Measurements from ENCODE around the gene GREM2.

The GREM2 gene

GRCh38 chr1:240457203-240457602 is 154.8 kb downstream of the GREM2 start:
- Histone ChIP-seq H3K36me3 (no peaks in the 10 kb centered on the region), H3K27ac (no peak overlapping the region), H3K9me3 (no peaks in the 10 kb centered on the region), H3K4me3 (no peak overlapping the region), H3K27me3 (no peaks in the 10 kb centered on the region), H3K4me1 (no peaks in the 10 kb centered on the region)
- no peak for TF ChIP-seq CTCF (IDR thresholded peaks at IDR 0.05)
- intact Hi-C loops (cut with DNase I; ENCODE audit: low total_unique reads): loop anchor here (5.0 kb wide), 1 partner anchor 150 kb away; no protein-coding TSS in a partner anchor
- no peak for DNase-seq

GRCh38 chr1:240455228-240455821 is 156.6 kb downstream of the GREM2 start:
- H3K27ac ChIP-seq: no peak overlapping the region
- intact Hi-C loops (cut with DNase I; ENCODE audit: low total_unique reads): loop anchor here (5.0 kb wide), 1 partner anchor 152 kb away; no protein-coding TSS in a partner anchor
- DNase-seq: no peak
- H3K4me3 ChIP-seq: no peak overlapping the region
- no peaks in the 10 kb centered on the region for H3K27me3 ChIP-seq
- H3K4me1 ChIP-seq: no peaks in the 10 kb centered on the region
- H3K9me3 ChIP-seq: no peaks in the 10 kb centered on the region
- TF ChIP-seq CTCF (IDR thresholded peaks at IDR 0.05): no peak
- H3K36me3 ChIP-seq: no peaks in the 10 kb centered on the region

- Histone ChIP-seq H3K27me3 (no peaks in the 10 kb centered on the region), H3K27ac (no peak overlapping the region), H3K4me1 (no peaks in the 10 kb centered on the region), H3K4me3 (no peak overlapping the region), H3K36me3 (no peaks in the 10 kb centered on the region), H3K9me3 (no peaks in the 10 kb centered on the region)
- no peak for TF ChIP-seq CTCF (IDR thresholded peaks at IDR 0.05)
- DNase-seq: no peak
- intact Hi-C loops (cut with DNase I; ENCODE audit: low total_unique reads): no loop called here
Measured at GRCh38 chr1:240445369-240445768, 166.6 kb downstream of the GREM2 start.

GRCh38 chr1:240441669-240442068 is 170.3 kb downstream of the GREM2 start:
- TF ChIP-seq CTCF (IDR thresholded peaks at IDR 0.05): no peak
- Histone ChIP-seq H3K9me3 (no peaks in the 10 kb centered on the region), H3K36me3 (no peaks in the 10 kb centered on the region), H3K4me3 (no peak overlapping the region), H3K4me1 (no peaks in the 10 kb centered on the region), H3K27me3 (no peaks in the 10 kb centered on the region), H3K27ac (no peak overlapping the region)
- intact Hi-C loops (cut with DNase I; ENCODE audit: low total_unique reads): no loop called here
- no peak for DNase-seq
